Psoas muscle (tissue), 8 donors: Measurements from ENCODE around the gene L3HYPDH. TPM values are rescaled to one million over a fixed set of nuclear protein-coding genes. Genes with fewer than 3 reads are reported as not detected.

Experiments
- ATAC-seq, 4 donors: fragments of 200-7000 bp; cut with Tn5 transposase; one replicate each; pipeline ENCODE4 v1.9.1; 2020; ENCODE audit warnings: moderate library complexity in 3 of 4, mild to moderate bottlenecking in 2 of 4
- DNase-seq, 2 donors: peaks; one replicate each; pipeline ENCODE4 v3.0.0-alpha.2; 2020
- H3K27ac ChIP-seq: fragments of 200-600 bp; one replicate; pipeline ENCODE4 v1.8.0; 2022
- H3K27me3 ChIP-seq, 3 donors: fragments of 200-600 bp in 1 of 3; one replicate each; pipeline versions ENCODE4 v1.6.1 to v1.8.0; 2013 to 2022; ENCODE audit warnings: low read length in 2 of 3, mild to moderate bottlenecking in 2 of 3, moderate library complexity in 1 of 3; ENCODE audit not compliant: insufficient read depth in 3 of 3
- H3K36me3 ChIP-seq, 2 donors: fragments of 200-600 bp in 1 of 2; one replicate each; pipeline versions ENCODE4 v1.6.1 to v1.8.0; 2013 to 2022; ENCODE audit warnings: low read depth in 1 of 2, mild to moderate bottlenecking in 1 of 2, moderate library complexity in 1 of 2; ENCODE audit not compliant: insufficient read depth in 1 of 2
- H3K4me1 ChIP-seq: fragments of 200-600 bp; one replicate; pipeline ENCODE4 v1.8.0; 2022
- H3K4me3 ChIP-seq: fragments of 200-600 bp; one replicate; pipeline ENCODE4 v1.8.0; 2022; ENCODE audit warnings: mild to moderate bottlenecking
- H3K9me3 ChIP-seq: fragments of 200-600 bp; one replicate; pipeline ENCODE4 v1.8.0; 2022
- CTCF ChIP-seq: fragments of 200-600 bp; IDR thresholded peaks from one replicate; pipeline ENCODE4 v1.8.0; 2022; ENCODE audit warnings: antibody characterized with exemption
- WGBS, 3 donors: extraction: QIAGEN DNeasy Blood & Tissue Kit; methylation state at CpG; one replicate each; pipeline versions ENCODE4 v1.1.6 to v1.1.7; 2013; 5-methylcytosine and 5-hydroxymethylcytosine counted together
- intact Hi-C, 2 donors: fragments of 100-400 bp; cut with DNase I; formaldehyde crosslinking; loops; one replicate each; pipeline versions ENCODE4 v1.11.0 to v1.14.2; 2022
- polyA plus RNA-seq, 3 donors: library from polyadenylated mRNA; stranded (reverse); fragments of 200-250 nt; gene quantifications; one replicate each; pipeline ENCODE4 v1.2.3, GENCODE V29; 2013
- total RNA-seq, 4 donors: library from RNA; stranded (reverse); fragmentation: NEBNext Ultra II Directional in 2 of 4; extraction: Animal tissue kit (Norgen Biotek cat#: 25700) in 2 of 4; gene quantifications; one replicate each; pipeline versions ENCODE4 v1.2.1 to v1.2.4, GENCODE V29; 2021 to 2023
- donor health status: healthy with polysubstance abuse.
- donor health status: DM: no; HTN: no; CAD: no; lungs with moderate emphysema.
- donor health status: Bipolar disorder and iron deficiency.
- donor health status: healthy.
- donor health status: DM: yes; HTN: yes; CAD: no.
- donor health status: DM: no; HTN: no; CAD: no.
- donor health status: DM: no; HTN: no; CAD: no.
- donor health status: DM: yes; HTN: yes; CAD: no.

Gene L3HYPDH
- total and polyA plus RNA-seq, 7 donors, result 5.7 to 23.7 (median 12.3) TPM

DNA sequence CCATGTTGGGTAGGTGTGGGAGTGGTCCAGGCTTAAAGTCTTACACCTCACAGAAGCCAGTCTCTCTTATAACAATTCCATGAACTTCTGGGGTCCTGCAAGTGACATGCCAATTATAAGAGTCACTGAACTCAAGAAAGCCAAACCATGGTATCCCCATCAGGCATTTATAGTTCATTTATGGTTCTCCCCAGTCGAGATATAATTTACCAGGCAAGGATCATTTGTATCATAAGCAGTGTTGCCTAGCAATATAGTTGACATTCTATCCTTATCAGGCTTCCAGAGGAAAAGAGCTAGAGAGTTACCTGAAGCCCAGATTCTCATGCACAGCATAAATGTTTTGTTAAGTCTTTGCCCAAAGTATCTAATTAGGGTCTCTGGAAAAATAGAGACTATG, 8.2 kb upstream of the L3HYPDH start:
- H3K9me3 ChIP-seq, result no peaks in the 10 kb centered on the region
- no peak for TF ChIP-seq CTCF
- no peak for DNase-seq
- no peak overlapping the region for H3K4me3 ChIP-seq
- no peak for ATAC-seq
- WGBS, 3 donors, result 31 to 44% (median 34%) methylated on average over 1 of the region's 1 CpG
- H3K27me3 ChIP-seq, result no peaks in the 10 kb centered on the region
- peaks cover 5% of the 10 kb centered on the region for H3K4me1 ChIP-seq
- peaks cover 6 to 100% of the 10 kb centered on the region in 2 donors for H3K36me3 ChIP-seq
- no peak overlapping the region for H3K27ac ChIP-seq
- intact Hi-C loops, result no loop called here

DNA sequence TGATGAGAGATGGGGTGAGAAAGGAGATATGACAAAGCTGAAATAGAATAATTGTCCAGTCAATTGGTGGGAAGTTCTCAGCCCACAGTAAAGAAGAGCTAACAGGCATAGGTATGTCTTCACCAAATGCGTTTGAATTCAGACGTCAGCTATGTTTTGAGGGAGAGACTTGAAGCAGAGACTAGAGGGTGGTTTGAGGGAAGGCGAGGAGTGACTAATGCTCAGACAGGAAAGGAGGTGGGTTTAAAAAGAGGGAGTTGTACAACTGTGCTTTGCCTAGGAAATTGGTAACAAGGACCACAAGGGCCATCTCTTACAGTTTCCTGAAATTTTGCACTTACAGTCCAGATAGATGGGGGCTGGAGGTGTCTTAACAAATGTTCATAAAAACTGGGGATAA, 6.5 kb upstream of the L3HYPDH start:
- H3K27me3 ChIP-seq, result no peaks in the 10 kb centered on the region
- intact Hi-C loops, result no loop called here
- H3K4me1 ChIP-seq, result peaks cover 15% of the 10 kb centered on the region
- H3K4me3 ChIP-seq, result no peak overlapping the region
- TF ChIP-seq CTCF, result no peak
- ATAC-seq (no peak), DNase-seq (no peak)
- WGBS, 3 donors, result 91 to 94% (median 94%) methylated on average over 3 of the region's 3 CpGs
- peaks cover 6 to 83% of the 10 kb centered on the region in 2 donors for H3K36me3 ChIP-seq
- no peak overlapping the region for H3K27ac ChIP-seq
- no peaks in the 10 kb centered on the region for H3K9me3 ChIP-seq

DNA sequence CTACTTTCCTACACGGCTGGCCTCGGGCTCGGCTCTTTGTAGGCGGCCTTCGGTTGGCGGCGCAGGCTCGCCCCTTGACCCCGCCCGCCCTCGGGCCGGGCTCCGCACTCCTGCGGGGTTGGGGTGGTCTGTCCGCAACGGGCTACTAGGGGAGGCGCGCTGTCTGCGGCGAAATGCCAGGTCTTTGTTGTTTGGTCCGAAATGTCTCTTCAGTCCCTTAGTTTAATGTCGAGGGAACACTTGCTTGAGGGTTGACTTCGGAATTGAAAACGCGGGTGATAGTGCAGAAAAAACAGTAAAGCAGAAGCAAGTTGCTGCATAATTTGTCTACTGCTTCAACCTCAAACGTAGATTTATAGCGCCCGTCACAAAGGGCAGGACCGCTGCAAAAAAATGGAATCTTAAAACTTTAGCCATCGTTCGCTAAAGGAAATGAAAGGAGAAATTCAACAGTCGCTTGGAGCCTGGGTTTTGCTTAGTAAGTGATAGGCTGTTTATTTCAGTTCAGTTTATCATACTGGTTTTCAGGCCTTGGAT, 499 bp upstream of the L3HYPDH start:
- intact Hi-C loops, result no loop called here
- Histone ChIP-seq H3K9me3 (no peaks in the 10 kb centered on the region), H3K27me3 (no peaks in the 10 kb centered on the region), H3K27ac (peak overlapping the region; percentile 92), H3K36me3 (peaks cover 4 to 23% of the 10 kb centered on the region in 2 donors), H3K4me1 (peaks cover 45% of the 10 kb centered on the region), H3K4me3 (peak overlapping the region; percentile 93)
- 0 to 1% (median 0%) methylated on average over 32 of the region's 32 CpGs for WGBS, 3 donors
- ATAC-seq, result peak; percentile 53 to 71 (median 56)
- no peak for TF ChIP-seq CTCF
- no peak for DNase-seq

- no peak for TF ChIP-seq CTCF
- WGBS, 3 donors, result 2 to 5% (median 4%) methylated on average over 16 of the region's 16 CpGs
- intact Hi-C loops, result no loop called here
- DNase-seq (peak in 1 of 2 donors; percentile 16), ATAC-seq (peak in 1 of 4 donors; percentile 2)
- Histone ChIP-seq H3K4me1 (peaks cover 49% of the 10 kb centered on the region), H3K4me3 (peak overlapping the region; percentile 93), H3K36me3 (peaks cover 2 to 18% of the 10 kb centered on the region in 2 donors), H3K27ac (peak overlapping the region; percentile 92), H3K9me3 (no peaks in the 10 kb centered on the region), H3K27me3 (no peaks in the 10 kb centered on the region)
Measured at GRCh38 chr14:59483363-59483762, 845 bp downstream of the L3HYPDH start.
